ENCODE results near the gene ZNF397. TPM values are rescaled to one million over a fixed set of nuclear protein-coding genes. Genes with fewer than 3 reads are reported as not detected.

Gene ZNF397
- total and polyA plus RNA-seq, 2 donors (not counting 1 experiment from before 2014, with no cell fraction given) = 7.0 to 23.8 TPM

GRCh38 chr18:35291166-35291565 is 50.3 kb downstream of the ZNF397 start:
- H2AFZ ChIP-seq (ENCODE audit: low read length) = no peak overlapping the region
- H3K79me2 ChIP-seq (ENCODE audit: control insufficient read depth, insufficient read depth, low read length) = peaks cover 44% of the 10 kb centered on the region
- no peak overlapping the region for H3K27ac ChIP-seq (ENCODE audit: insufficient read depth, low read length)

GRCh38 chr18:35296060-35296459 is 55.2 kb downstream of the ZNF397 start:
- TF ChIP-seq CTCF (conservative IDR thresholded peaks at IDR 0.05 in 1 of 2, IDR thresholded peaks at IDR 0.05 in 1 of 2; ENCODE audit: low read depth in 1 of 2, low read length in 2 of 2) (no peak), EZH2 (IDR thresholded peaks at IDR 0.05; ENCODE audit: low read length, missing control alignments) (no peak)
- Histone ChIP-seq H3K4me1 (ENCODE audit: control insufficient read depth, extremely low read depth, insufficient read depth, low read length) (no peaks in the 10 kb centered on the region), H3K9ac (ENCODE audit: insufficient read depth, low read length) (no peak overlapping the region), H2AFZ (ENCODE audit: low read length) (no peak overlapping the region), H3K36me3 (ENCODE audit: control insufficient read depth, insufficient read depth, low read length) (peaks cover 2% of the 10 kb centered on the region), H3K9me3 (ENCODE audit: control insufficient read depth, insufficient read depth, low read depth, low read length) (no peaks in the 10 kb centered on the region), H3K27ac (ENCODE audit: insufficient read depth, low read length) (no peak overlapping the region), H3K27me3 (ENCODE audit: control insufficient read depth, insufficient read depth, low read length) (no peaks in the 10 kb centered on the region), H3K79me2 (ENCODE audit: control insufficient read depth, insufficient read depth, low read length) (peaks cover 31% of the 10 kb centered on the region), H3K4me3 (replicated peaks in 1 of 4; ENCODE audit: control extremely low read depth in 1 of 4, insufficient read depth in 1 of 4, low read depth in 3 of 4, low read length in 4 of 4) (no peak overlapping the region), H3K4me2 (ENCODE audit: extremely low read depth, insufficient read depth, low read length) (no peak overlapping the region), H4K20me1 (ENCODE audit: control insufficient read depth, extremely low read depth, insufficient read depth, low read length) (no peaks in the 10 kb centered on the region)
- DNase-seq (ENCODE audit: low read depth in 2 of 2) = no peak

More at GRCh38 chr18:35291166-35291565, 50.3 kb downstream of the ZNF397 start:
- no peaks in the 10 kb centered on the region for H3K4me1 ChIP-seq (ENCODE audit: control insufficient read depth, extremely low read depth, insufficient read depth, low read length)
- peak overlapping the region; percentile 81 for H3K4me2 ChIP-seq (ENCODE audit: extremely low read depth, insufficient read depth, low read length)
- no peak for DNase-seq (ENCODE audit: low read depth in 2 of 2)
- H3K27me3 ChIP-seq (ENCODE audit: control insufficient read depth, insufficient read depth, low read length) = no peaks in the 10 kb centered on the region
- H3K4me3 ChIP-seq (replicated peaks in 1 of 4; ENCODE audit: control extremely low read depth in 1 of 4, insufficient read depth in 1 of 4, low read depth in 3 of 4, low read length in 4 of 4) = peak overlapping the region; percentile 79 to 97 (median 86)
- H3K36me3 ChIP-seq (ENCODE audit: control insufficient read depth, insufficient read depth, low read length) = no peaks in the 10 kb centered on the region
- H3K9me3 ChIP-seq (ENCODE audit: control insufficient read depth, insufficient read depth, low read depth, low read length) = no peaks in the 10 kb centered on the region
- H3K9ac ChIP-seq (ENCODE audit: insufficient read depth, low read length) = no peak overlapping the region
- TF ChIP-seq CTCF (conservative IDR thresholded peaks at IDR 0.05 in 1 of 2, IDR thresholded peaks at IDR 0.05 in 1 of 2; ENCODE audit: low read depth in 1 of 2, low read length in 2 of 2) = no peak
- TF ChIP-seq EZH2 (IDR thresholded peaks at IDR 0.05; ENCODE audit: low read length, missing control alignments) = no peak
- H4K20me1 ChIP-seq (ENCODE audit: control insufficient read depth, extremely low read depth, insufficient read depth, low read length) = no peaks in the 10 kb centered on the region

DNA sequence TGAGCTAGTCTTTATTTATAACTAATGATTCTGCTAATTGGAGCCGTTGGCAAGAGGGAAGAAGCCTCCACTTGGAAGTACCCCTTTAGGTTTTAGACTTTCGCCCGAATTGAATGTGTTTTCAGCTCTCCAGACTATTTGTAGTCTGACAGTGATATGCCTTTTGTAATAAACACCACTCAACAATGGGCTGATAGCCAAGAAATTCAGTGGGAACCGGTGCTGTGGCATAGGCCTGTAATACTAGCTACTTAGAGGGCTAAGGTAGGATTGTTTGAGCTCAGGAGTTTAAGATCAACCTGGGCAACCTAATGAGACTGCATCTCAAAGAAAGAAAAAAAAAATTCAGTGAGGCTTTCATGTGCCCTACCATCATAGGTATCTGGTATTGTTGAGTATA is 62.8 kb downstream of the ZNF397 start:
- no peak for TF ChIP-seq EZH2 (IDR thresholded peaks at IDR 0.05; ENCODE audit: low read length, missing control alignments)
- TF ChIP-seq CTCF (conservative IDR thresholded peaks at IDR 0.05 in 1 of 2, IDR thresholded peaks at IDR 0.05 in 1 of 2; ENCODE audit: low read depth in 1 of 2, low read length in 2 of 2) = no peak
- Histone ChIP-seq H2AFZ (ENCODE audit: low read length) (no peak overlapping the region), H3K36me3 (ENCODE audit: control insufficient read depth, insufficient read depth, low read length) (peaks cover 2% of the 10 kb centered on the region), H3K9me3 (ENCODE audit: control insufficient read depth, insufficient read depth, low read depth, low read length) (peaks cover 4% of the 10 kb centered on the region), H3K27me3 (ENCODE audit: control insufficient read depth, insufficient read depth, low read length) (no peaks in the 10 kb centered on the region), H3K27ac (ENCODE audit: insufficient read depth, low read length) (no peak overlapping the region), H3K4me2 (ENCODE audit: extremely low read depth, insufficient read depth, low read length) (no peak overlapping the region), H3K9ac (ENCODE audit: insufficient read depth, low read length) (no peak overlapping the region), H3K4me3 (replicated peaks in 1 of 4; ENCODE audit: control extremely low read depth in 1 of 4, insufficient read depth in 1 of 4, low read depth in 3 of 4, low read length in 4 of 4) (no peak overlapping the region), H3K4me1 (ENCODE audit: control insufficient read depth, extremely low read depth, insufficient read depth, low read length) (no peaks in the 10 kb centered on the region), H3K79me2 (ENCODE audit: control insufficient read depth, insufficient read depth, low read length) (peaks cover 8% of the 10 kb centered on the region), H4K20me1 (ENCODE audit: control insufficient read depth, extremely low read depth, insufficient read depth, low read length) (no peaks in the 10 kb centered on the region)
- DNase-seq (ENCODE audit: low read depth in 2 of 2) = no peak

Measured in fibroblast of lung (primary cell).